Lung (tissue), 16 donors: ENCODE measurements around the gene EIF3I. TPM values are rescaled to one million over a fixed set of nuclear protein-coding genes. Genes with fewer than 3 reads are reported as not detected.

Source experiments
- ATAC-seq: fragments of 200-7000 bp; cut with Tn5 transposase; one replicate; pipeline ENCODE4 v1.9.1; 2020; ENCODE audit warnings: moderate number of reproducible peaks; ENCODE audit not compliant: insufficient read depth, low FRiP score
- DNase-seq, 3 donors: peaks; one replicate each; pipeline ENCODE4 v3.0.0-alpha.2; 2013 to 2017
- H3K27ac ChIP-seq, 2 donors: one replicate each; pipeline ENCODE4 v1.5.1; 2013; ENCODE audit warnings: mild to moderate bottlenecking in 2 of 2, moderate library complexity in 2 of 2, control low read depth in 1 of 2, inconsistent platforms in 1 of 2, low read depth in 1 of 2, low read length in 1 of 2
- H3K27me3 ChIP-seq, 3 donors: one replicate each; pipeline ENCODE4 v1.5.1; 2013; ENCODE audit warnings: low read length in 2 of 3; ENCODE audit not compliant: control insufficient read depth in 3 of 3, insufficient read depth in 3 of 3
- H3K36me3 ChIP-seq, 4 donors: one replicate each; pipeline ENCODE4 v1.5.1; 2013; ENCODE audit warnings: low read length in 4 of 4, mild to moderate bottlenecking in 1 of 4, moderate library complexity in 1 of 4; ENCODE audit not compliant: control insufficient read depth in 4 of 4, insufficient read depth in 4 of 4
- H3K4me1 ChIP-seq, 5 donors: one replicate each; pipeline ENCODE4 v1.5.1; 2013; ENCODE audit warnings: low read length in 5 of 5, mild to moderate bottlenecking in 2 of 5, moderate library complexity in 1 of 5; ENCODE audit not compliant: control insufficient read depth in 5 of 5, insufficient read depth in 5 of 5
- H3K4me3 ChIP-seq: one replicate; pipeline ENCODE4 v1.5.1; 2013; ENCODE audit warnings: mild to moderate bottlenecking, control low read depth, moderate library complexity
- H3K9ac ChIP-seq, 2 donors: one replicate each; pipeline ENCODE4 v1.5.1; 2013; ENCODE audit warnings: low read length in 2 of 2, control low read depth in 1 of 2; ENCODE audit not compliant: insufficient read depth in 1 of 2
- H3K9me3 ChIP-seq, 4 donors: one replicate each; pipeline ENCODE4 v1.5.1; 2013; ENCODE audit warnings: low read length in 3 of 4, mild to moderate bottlenecking in 1 of 4, moderate library complexity in 1 of 4; ENCODE audit not compliant: control insufficient read depth in 4 of 4, insufficient read depth in 3 of 4
- WGBS, 2 donors: extraction: QIAGEN DNeasy Blood & Tissue Kit; methylation state at CpG; one replicate each; pipeline ENCODE4 v1.1.7; 2013; 5-methylcytosine and 5-hydroxymethylcytosine counted together
- long read RNA-seq, 5 donors: transcript quantifications; one replicate each; lab custom pipeline, GENCODE V29; 2026
- polyA plus RNA-seq, 2 donors: library from polyadenylated mRNA; stranded (reverse); fragments of 200-250 nt; gene quantifications; one replicate each; pipeline ENCODE4 v1.2.1, GENCODE V29; 2013
- total RNA-seq, 2 donors: library from RNA; depleted of rRNA in 1 of 2; stranded (reverse); fragments of >200 nt in 1 of 2; gene quantifications; one replicate each; pipeline ENCODE4 v1.2.1, GENCODE V29; 2014 to 2021
- TF ChIP-seq, protein P1 (sequence below): IDR thresholded peaks from 2 replicates; pipeline ENCODE4 v1.5.1; 2012; ENCODE audit warnings: mild to moderate bottlenecking; ENCODE audit errors: control extremely low read depth, extremely low read depth
- donor health status: control.
- donor health status: control.
- donor health status: Bipolar disorder and iron deficiency.
- donor health status: healthy.
- donor health status: DM: yes; HTN: yes; CAD: no.

EIF3I gene
- total RNA-seq (100 to 1,000 TPM in 1 of 2 donors, 10 to 100 TPM in 1; 81.0 to 153 TPM), polyA plus RNA-seq (100 to 1,000 TPM; 218 to 255 TPM)
- long read RNA-seq, donor 1, transcript EIF3I-202 (11 exons, 1,458 nt) = major isoform, 39 of 58 reads
- long read RNA-seq, donor 1, partial matches to known transcripts = 13 of 58 reads
- long read RNA-seq, donor 1, other reads (novel, unspliced or antisense) = 5 of 58 reads
- long read RNA-seq, donor 2, transcript EIF3I-202 (11 exons, 1,458 nt) = major isoform, 24 of 30 reads
- long read RNA-seq, donor 2, partial matches to known transcripts = 5 of 30 reads
- long read RNA-seq, donor 2, other reads (novel, unspliced or antisense) = 0 of 30 reads
- long read RNA-seq, donor 3, transcript EIF3I-202 (11 exons, 1,458 nt) = major isoform, 31 of 44 reads
- long read RNA-seq, donor 3, partial matches to known transcripts = 13 of 44 reads
- long read RNA-seq, donor 3, other reads (novel, unspliced or antisense) = 0 of 44 reads
- long read RNA-seq, donor 4, transcript EIF3I-202 (11 exons, 1,458 nt) = major isoform, 14 of 31 reads
- long read RNA-seq, donor 4, partial matches to known transcripts = 17 of 31 reads
- long read RNA-seq, donor 4, other reads (novel, unspliced or antisense) = 0 of 31 reads
- long read RNA-seq, donor 5, transcript EIF3I-202 (11 exons, 1,458 nt) = major isoform, 44 of 109 reads
- long read RNA-seq, donor 5, partial matches to known transcripts = 65 of 109 reads
- long read RNA-seq, donor 5, other reads (novel, unspliced or antisense) = 0 of 109 reads

DNA sequence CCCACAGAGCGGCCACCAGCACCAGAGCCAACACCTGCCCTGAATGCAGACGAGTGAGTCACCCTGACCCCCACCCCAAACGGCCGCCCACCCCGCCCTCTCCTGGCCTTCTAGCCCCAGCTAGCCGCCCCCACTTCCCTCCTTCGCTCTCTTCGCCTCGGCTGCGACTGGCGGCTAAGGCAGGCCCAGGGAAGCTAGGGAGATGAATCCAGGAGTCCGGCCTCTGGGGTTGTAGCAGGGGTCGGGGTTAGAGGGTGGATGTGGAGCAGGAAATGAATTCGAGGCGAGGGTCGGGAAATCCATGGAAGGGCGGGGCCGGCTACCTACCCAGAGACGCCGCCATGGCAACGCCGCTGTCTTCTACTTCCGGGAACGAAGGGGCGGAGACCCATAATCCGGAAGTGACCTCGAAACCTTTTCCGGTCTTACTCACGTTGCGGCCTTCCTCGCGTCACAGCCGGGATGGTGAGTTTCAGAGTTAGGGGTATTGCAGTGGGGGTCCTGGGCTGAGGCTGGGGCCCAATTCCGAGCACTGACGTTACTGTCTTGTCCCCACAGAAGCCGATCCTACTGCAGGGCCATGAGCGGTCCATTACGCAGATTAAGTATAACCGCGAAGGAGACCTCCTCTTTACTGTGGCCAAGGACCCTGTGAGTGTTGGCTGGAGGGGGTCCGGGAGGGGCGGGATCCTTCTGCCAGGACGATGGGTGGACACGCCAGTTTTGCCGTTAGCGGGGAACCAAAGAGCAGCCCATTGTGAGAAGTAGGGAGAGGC, at the start of gene EIF3I, which contains the start of gene TMEM234:
EIF3I (plus strand) TSS at position 428 of the 776 bp plus-strand sequence; CDS start at position 463, 35 bp downstream.
TMEM234 (minus strand) TSS at position 374 of the 776 bp plus-strand sequence; CDS start at position 343, 31 bp downstream.
- TF ChIP-seq, protein P1, sequence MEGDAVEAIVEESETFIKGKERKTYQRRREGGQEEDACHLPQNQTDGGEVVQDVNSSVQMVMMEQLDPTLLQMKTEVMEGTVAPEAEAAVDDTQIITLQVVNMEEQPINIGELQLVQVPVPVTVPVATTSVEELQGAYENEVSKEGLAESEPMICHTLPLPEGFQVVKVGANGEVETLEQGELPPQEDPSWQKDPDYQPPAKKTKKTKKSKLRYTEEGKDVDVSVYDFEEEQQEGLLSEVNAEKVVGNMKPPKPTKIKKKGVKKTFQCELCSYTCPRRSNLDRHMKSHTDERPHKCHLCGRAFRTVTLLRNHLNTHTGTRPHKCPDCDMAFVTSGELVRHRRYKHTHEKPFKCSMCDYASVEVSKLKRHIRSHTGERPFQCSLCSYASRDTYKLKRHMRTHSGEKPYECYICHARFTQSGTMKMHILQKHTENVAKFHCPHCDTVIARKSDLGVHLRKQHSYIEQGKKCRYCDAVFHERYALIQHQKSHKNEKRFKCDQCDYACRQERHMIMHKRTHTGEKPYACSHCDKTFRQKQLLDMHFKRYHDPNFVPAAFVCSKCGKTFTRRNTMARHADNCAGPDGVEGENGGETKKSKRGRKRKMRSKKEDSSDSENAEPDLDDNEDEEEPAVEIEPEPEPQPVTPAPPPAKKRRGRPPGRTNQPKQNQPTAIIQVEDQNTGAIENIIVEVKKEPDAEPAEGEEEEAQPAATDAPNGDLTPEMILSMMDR = no peak
- H3K4me1 ChIP-seq = peaks cover 6 to 20% (median 12%) of the 10 kb centered on the region in 5 donors
- WGBS, 2 donors = 0% methylated on average over 46 of the region's 46 CpGs
- H3K9ac ChIP-seq = peak within 1 kb of the TSS; percentile 95 to 97
- ATAC-seq (peak; percentile 92), DNase-seq (peak; percentile 94 to 96 (median 96))
- peaks cover 4 to 32% (median 20%) of the 10 kb centered on the region in 4 donors for H3K36me3 ChIP-seq
- H3K4me3 ChIP-seq = peak within 1 kb of the TSS; percentile 83
- no peaks in the 10 kb centered on the region for H3K27me3 ChIP-seq
- H3K27ac ChIP-seq = peak within 1 kb of the TSS; percentile 93 to 94
- H3K9me3 ChIP-seq = no peaks in the 10 kb centered on the region

DNA sequence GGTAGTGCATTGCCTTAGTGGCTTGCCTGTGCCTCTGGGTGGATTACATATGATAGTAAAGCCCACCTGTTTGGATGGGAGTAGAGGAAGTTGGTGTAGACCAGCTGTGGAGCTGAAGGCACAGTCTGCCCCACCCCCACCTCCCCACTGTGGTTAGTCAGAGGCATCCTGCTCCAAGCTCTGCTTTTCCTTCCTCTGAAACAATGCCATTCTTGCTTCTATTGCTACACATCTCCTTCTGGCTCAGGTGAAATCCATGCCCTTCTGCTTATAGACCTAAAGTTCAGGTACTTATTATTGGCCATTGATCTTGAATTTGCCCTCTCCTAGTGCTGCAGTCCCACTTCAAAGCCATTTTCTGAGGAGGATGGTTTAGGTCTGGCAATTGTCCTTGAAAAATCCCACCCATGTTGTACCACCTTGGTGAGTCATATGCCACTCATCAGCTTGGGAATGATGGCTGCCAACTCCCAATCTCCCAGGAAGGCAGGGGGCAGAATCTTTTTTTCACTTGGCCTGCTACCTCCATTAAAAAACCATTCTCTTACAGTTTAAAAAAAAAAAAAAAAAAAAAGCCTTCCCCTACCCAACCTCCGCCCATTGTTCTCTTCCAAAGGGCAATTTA, 49.5 kb upstream of the EIF3I start:
- DNase-seq (no peak), ATAC-seq (no peak)
- Histone ChIP-seq H3K4me3 (no peak overlapping the region), H3K27me3 (no peaks in the 10 kb centered on the region), H3K36me3 (peaks cover 20 to 34% (median 29%) of the 10 kb centered on the region in 4 donors), H3K9me3 (no peaks in the 10 kb centered on the region), H3K27ac (no peak overlapping the region), H3K4me1 (no peaks in the 10 kb centered on the region), H3K9ac (no peak overlapping the region)
- TF ChIP-seq, protein P1 = no peak
- WGBS, 2 donors = 93 to 100% methylated on average over 1 of the region's 1 CpG

DNA sequence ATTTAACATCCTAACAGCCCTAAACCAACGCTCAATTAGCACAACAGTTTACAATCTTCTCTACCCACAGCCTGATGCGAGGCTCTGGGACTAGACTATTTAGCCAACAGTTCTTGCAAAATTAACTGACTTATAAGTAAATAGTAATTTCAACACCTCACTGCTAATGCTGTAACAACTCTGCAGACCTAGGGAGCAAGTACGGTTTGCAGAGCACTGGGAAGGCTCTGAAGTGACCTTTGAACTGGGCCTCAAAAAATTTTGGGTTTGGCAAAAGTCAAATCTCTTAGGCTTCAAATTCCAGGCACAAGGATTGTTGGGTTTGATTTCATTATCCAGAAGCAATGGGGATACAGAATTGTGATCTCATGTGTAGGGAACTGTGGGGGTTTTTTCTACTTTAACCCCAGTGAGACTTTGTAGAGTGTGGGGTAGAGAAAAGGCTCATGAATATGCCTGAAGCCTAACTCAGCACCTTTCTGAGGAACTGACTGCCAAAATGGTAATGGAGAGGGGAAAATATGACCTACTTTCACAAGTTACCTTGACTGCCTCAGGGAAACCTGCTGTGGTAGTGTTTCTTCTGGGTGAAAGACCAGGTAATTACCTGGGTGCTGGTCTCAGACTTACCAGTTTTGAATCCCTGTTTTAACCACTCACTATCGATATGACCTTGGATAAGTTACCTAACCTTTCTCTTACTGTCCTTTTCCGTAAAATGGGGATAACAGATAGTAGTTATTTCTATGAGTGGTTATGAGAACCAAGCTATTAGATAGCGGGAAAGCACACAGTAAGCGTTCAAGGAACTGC, 43.6 kb upstream of the EIF3I start:
- ATAC-seq (no peak), DNase-seq (no peak)
- no peaks in the 10 kb centered on the region for H3K9me3 ChIP-seq
- H3K27me3 ChIP-seq = no peaks in the 10 kb centered on the region
- WGBS, 2 donors = 59 to 74% methylated on average over 7 of the region's 7 CpGs
- no peak overlapping the region for H3K4me3 ChIP-seq
- peak overlapping the region in 1 of 2 donors; percentile 65 for H3K9ac ChIP-seq
- TF ChIP-seq, protein P1 = no peak
- H3K27ac ChIP-seq = peak overlapping the region; percentile 96
- peaks cover 1 to 14% (median 4%) of the 10 kb centered on the region in 4 donors for H3K36me3 ChIP-seq
- H3K4me1 ChIP-seq = peaks cover 2 to 23% (median 11%) of the 10 kb centered on the region in 5 donors
